ENCODE results near the gene TMEM134. TPM values are rescaled to one million over a fixed set of nuclear protein-coding genes. Genes with fewer than 3 reads are reported as not detected.
A peak's percentile ranks its signal among the peaks of the same experiment; 100 is the strongest.
"Not testable (repeated sequence)": the region's sequence is repeated elsewhere in the genome, so short reads cannot be mapped to it uniquely, and the experiment has no call there.

The TMEM134 gene
- total and polyA plus RNA-seq, 9 of the 15 experiments (the other 6 are each of a cell fraction or from before 2014, with no cell fraction given): 0.63 to 48.4 (median 10.7) TPM

DNA sequence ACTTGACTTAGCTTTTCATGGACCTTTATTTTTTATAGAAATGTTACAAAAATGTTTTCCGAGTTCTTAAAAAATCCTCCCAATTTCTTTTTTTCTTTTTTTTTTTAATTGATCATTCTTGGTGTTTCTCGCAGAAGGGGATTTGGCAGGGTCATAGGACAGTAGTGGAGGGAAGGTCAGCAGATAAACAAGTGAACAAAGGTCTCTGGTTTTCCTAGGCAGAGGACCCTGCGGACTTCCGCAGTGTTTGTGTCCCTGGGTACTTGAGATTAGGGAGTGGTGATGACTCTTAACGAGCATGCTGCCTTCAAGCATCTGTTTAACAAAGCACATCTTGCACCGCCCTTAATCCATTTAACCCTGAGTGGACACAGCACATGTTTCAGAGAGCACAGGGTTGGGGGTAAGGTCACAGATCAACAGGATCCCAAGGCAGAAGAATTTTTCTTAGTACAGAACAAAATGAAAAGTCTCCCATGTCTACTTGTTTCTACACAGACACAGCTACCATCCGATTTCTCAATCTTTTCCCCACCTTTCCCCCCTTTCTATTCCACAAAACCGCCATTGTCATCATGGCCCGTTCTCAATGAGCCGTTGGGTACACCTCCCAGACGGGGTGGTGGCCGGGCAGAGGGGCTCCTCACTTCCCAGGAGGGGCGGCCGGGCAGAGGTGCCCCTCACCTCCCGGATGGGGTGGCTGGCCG is 8.4 kb upstream of the TMEM134 start (continued):
- TF ChIP-seq, protein P1, sequence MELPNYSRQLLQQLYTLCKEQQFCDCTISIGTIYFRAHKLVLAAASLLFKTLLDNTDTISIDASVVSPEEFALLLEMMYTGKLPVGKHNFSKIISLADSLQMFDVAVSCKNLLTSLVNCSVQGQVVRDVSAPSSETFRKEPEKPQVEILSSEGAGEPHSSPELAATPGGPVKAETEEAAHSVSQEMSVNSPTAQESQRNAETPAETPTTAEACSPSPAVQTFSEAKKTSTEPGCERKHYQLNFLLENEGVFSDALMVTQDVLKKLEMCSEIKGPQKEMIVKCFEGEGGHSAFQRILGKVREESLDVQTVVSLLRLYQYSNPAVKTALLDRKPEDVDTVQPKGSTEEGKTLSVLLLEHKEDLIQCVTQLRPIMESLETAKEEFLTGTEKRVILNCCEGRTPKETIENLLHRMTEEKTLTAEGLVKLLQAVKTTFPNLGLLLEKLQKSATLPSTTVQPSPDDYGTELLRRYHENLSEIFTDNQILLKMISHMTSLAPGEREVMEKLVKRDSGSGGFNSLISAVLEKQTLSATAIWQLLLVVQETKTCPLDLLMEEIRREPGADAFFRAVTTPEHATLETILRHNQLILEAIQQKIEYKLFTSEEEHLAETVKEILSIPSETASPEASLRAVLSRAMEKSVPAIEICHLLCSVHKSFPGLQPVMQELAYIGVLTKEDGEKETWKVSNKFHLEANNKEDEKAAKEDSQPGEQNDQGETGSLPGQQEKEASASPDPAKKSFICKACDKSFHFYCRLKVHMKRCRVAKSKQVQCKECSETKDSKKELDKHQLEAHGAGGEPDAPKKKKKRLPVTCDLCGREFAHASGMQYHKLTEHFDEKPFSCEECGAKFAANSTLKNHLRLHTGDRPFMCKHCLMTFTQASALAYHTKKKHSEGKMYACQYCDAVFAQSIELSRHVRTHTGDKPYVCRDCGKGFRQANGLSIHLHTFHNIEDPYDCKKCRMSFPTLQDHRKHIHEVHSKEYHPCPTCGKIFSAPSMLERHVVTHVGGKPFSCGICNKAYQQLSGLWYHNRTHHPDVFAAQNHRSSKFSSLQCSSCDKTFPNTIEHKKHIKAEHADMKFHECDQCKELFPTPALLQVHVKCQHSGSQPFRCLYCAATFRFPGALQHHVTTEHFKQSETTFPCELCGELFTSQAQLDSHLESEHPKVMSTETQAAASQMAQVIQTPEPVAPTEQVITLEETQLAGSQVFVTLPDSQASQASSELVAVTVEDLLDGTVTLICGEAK (IDR thresholded peaks at IDR 0.05): peak; percentile 42; the same call in 1 of the 2 replicates
- TF ChIP-seq, protein P1 (CRISPR knock-in tag; IDR thresholded peaks at IDR 0.05): not testable (repeated sequence)
- TF ChIP-seq CBFA2T2 (conservative IDR thresholded peaks at IDR 0.05) (peak; percentile 79), KDM1A (IDR thresholded peaks at IDR 0.05) (peak; percentile 56 to 63; a peak in 3 of 4 replicates), NCOA1 (IDR thresholded peaks at IDR 0.05; ENCODE audit: low read depth) (peak; percentile 15; the same call in 1 of the 2 replicates), ARID1B (IDR thresholded peaks at IDR 0.05) (peak; percentile 82)
- TF ChIP-seq, protein P2, sequence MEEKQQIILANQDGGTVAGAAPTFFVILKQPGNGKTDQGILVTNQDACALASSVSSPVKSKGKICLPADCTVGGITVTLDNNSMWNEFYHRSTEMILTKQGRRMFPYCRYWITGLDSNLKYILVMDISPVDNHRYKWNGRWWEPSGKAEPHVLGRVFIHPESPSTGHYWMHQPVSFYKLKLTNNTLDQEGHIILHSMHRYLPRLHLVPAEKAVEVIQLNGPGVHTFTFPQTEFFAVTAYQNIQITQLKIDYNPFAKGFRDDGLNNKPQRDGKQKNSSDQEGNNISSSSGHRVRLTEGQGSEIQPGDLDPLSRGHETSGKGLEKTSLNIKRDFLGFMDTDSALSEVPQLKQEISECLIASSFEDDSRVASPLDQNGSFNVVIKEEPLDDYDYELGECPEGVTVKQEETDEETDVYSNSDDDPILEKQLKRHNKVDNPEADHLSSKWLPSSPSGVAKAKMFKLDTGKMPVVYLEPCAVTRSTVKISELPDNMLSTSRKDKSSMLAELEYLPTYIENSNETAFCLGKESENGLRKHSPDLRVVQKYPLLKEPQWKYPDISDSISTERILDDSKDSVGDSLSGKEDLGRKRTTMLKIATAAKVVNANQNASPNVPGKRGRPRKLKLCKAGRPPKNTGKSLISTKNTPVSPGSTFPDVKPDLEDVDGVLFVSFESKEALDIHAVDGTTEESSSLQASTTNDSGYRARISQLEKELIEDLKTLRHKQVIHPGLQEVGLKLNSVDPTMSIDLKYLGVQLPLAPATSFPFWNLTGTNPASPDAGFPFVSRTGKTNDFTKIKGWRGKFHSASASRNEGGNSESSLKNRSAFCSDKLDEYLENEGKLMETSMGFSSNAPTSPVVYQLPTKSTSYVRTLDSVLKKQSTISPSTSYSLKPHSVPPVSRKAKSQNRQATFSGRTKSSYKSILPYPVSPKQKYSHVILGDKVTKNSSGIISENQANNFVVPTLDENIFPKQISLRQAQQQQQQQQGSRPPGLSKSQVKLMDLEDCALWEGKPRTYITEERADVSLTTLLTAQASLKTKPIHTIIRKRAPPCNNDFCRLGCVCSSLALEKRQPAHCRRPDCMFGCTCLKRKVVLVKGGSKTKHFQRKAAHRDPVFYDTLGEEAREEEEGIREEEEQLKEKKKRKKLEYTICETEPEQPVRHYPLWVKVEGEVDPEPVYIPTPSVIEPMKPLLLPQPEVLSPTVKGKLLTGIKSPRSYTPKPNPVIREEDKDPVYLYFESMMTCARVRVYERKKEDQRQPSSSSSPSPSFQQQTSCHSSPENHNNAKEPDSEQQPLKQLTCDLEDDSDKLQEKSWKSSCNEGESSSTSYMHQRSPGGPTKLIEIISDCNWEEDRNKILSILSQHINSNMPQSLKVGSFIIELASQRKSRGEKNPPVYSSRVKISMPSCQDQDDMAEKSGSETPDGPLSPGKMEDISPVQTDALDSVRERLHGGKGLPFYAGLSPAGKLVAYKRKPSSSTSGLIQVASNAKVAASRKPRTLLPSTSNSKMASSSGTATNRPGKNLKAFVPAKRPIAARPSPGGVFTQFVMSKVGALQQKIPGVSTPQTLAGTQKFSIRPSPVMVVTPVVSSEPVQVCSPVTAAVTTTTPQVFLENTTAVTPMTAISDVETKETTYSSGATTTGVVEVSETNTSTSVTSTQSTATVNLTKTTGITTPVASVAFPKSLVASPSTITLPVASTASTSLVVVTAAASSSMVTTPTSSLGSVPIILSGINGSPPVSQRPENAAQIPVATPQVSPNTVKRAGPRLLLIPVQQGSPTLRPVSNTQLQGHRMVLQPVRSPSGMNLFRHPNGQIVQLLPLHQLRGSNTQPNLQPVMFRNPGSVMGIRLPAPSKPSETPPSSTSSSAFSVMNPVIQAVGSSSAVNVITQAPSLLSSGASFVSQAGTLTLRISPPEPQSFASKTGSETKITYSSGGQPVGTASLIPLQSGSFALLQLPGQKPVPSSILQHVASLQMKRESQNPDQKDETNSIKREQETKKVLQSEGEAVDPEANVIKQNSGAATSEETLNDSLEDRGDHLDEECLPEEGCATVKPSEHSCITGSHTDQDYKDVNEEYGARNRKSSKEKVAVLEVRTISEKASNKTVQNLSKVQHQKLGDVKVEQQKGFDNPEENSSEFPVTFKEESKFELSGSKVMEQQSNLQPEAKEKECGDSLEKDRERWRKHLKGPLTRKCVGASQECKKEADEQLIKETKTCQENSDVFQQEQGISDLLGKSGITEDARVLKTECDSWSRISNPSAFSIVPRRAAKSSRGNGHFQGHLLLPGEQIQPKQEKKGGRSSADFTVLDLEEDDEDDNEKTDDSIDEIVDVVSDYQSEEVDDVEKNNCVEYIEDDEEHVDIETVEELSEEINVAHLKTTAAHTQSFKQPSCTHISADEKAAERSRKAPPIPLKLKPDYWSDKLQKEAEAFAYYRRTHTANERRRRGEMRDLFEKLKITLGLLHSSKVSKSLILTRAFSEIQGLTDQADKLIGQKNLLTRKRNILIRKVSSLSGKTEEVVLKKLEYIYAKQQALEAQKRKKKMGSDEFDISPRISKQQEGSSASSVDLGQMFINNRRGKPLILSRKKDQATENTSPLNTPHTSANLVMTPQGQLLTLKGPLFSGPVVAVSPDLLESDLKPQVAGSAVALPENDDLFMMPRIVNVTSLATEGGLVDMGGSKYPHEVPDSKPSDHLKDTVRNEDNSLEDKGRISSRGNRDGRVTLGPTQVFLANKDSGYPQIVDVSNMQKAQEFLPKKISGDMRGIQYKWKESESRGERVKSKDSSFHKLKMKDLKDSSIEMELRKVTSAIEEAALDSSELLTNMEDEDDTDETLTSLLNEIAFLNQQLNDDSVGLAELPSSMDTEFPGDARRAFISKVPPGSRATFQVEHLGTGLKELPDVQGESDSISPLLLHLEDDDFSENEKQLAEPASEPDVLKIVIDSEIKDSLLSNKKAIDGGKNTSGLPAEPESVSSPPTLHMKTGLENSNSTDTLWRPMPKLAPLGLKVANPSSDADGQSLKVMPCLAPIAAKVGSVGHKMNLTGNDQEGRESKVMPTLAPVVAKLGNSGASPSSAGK (IDR thresholded peaks at IDR 0.05): peak; percentile 61; the same call in 1 of the 2 replicates

All from K562 (cell line).